Endodermal cell (in vitro differentiated cells): Measurements from ENCODE around the gene NOD2. TPM values are rescaled to one million over a fixed set of nuclear protein-coding genes. Genes with fewer than 3 reads are reported as not detected.

Experiments used
- DNase-seq: peaks from one replicate; pipeline ENCODE4 v3.0.0-alpha.2; 2017
- H3K27ac ChIP-seq: 2 replicates; pipeline ENCODE4 v1.5.1; 2013; ENCODE audit warnings: mild to moderate bottlenecking, low read depth, low read length, moderate library complexity
- H3K27me3 ChIP-seq: 2 replicates; pipeline ENCODE4 v1.6.1; 2013; ENCODE audit warnings: mild to moderate bottlenecking, low read length, moderate library complexity; ENCODE audit not compliant: insufficient read depth, control insufficient read depth, poor library complexity, severe bottlenecking
- H3K36me3 ChIP-seq: 2 replicates; pipeline ENCODE4 v1.7.0; 2013; ENCODE audit warnings: mild to moderate bottlenecking, low read length, moderate library complexity; ENCODE audit not compliant: control insufficient read depth, insufficient read depth
- H3K4me1 ChIP-seq: one replicate; pipeline ENCODE4 v1.7.0; 2013; ENCODE audit warnings: low read length; ENCODE audit not compliant: control insufficient read depth, insufficient read depth
- H3K4me3 ChIP-seq: 2 replicates; pipeline ENCODE4 v1.5.1; 2013; ENCODE audit warnings: mild to moderate bottlenecking, low read length, moderate library complexity
- H3K9ac ChIP-seq: 2 replicates; pipeline ENCODE4 v1.6.1; 2013; ENCODE audit warnings: mild to moderate bottlenecking, low read length, moderate library complexity; ENCODE audit not compliant: poor library complexity, severe bottlenecking; ENCODE audit errors: extremely low read depth
- H3K9me3 ChIP-seq: 2 replicates; pipeline ENCODE4 v1.6.1; 2013; ENCODE audit warnings: mild to moderate bottlenecking, low read length, moderate library complexity; ENCODE audit not compliant: control insufficient read depth
- H3K27ac Mint-ChIP-seq: 2 replicates; pipeline ENCODE4 v1.8.0; 2020; ENCODE audit warnings: mixed read lengths
- H3K27me3 Mint-ChIP-seq: 2 replicates; pipeline ENCODE4 v1.8.0; 2021; ENCODE audit warnings: mild to moderate bottlenecking, mixed read lengths; ENCODE audit not compliant: insufficient read depth
- H3K36me3 Mint-ChIP-seq: 2 replicates; pipeline ENCODE4 v1.8.0; 2020; ENCODE audit warnings: low read depth, mixed read lengths
- H3K4me1 Mint-ChIP-seq: 2 replicates; pipeline ENCODE4 v1.8.0; 2020; ENCODE audit warnings: mixed read lengths
- H3K4me3 Mint-ChIP-seq: 2 replicates; pipeline ENCODE4 v1.8.0; 2020; ENCODE audit warnings: mild to moderate bottlenecking, moderate library complexity, mixed read lengths
- H3K9me3 Mint-ChIP-seq: 2 replicates; pipeline ENCODE4 v1.8.0; 2020; ENCODE audit warnings: mild to moderate bottlenecking, mixed read lengths
- WGBS, 2 experiments: methylation state at CpG; one replicate each; pipeline versions ENCODE4 v1.1.5 to v1.1.7; 2013; ENCODE audit warnings: missing lambda C conversion rate in 2 of 2, mixed read lengths in 1 of 2; ENCODE audit not compliant: insufficient coverage in 1 of 2, insufficient read length in 1 of 2; 5-methylcytosine and 5-hydroxymethylcytosine counted together
- total RNA-seq, 2 donors: library from RNA; stranded (reverse); fragmentation: NEBNext Ultra II Directional in 1 of 2; extraction: Animal tissue kit (Norgen Biotek cat#: 25700) in 1 of 2; gene quantifications; 2 replicates in 1 of 2; 3 replicates in 1 of 2; pipeline ENCODE4 v1.2.1, GENCODE V29; 2021
- TF ChIP-seq, protein P1 (sequence below): fragments of 200-600 bp; sonication (generic); conservative IDR thresholded peaks from 2 replicates; pipeline ENCODE4 v1.5.0; 2021; ENCODE audit warnings: antibody characterized with exemption, mild to moderate bottlenecking

Gene NOD2
- total RNA-seq, 2 donors from 2014 or later, result 0.33 to 0.42 TPM

- Histone ChIP-seq H3K27ac (no peak overlapping the region), H3K4me1 (no peaks in the 10 kb centered on the region), H3K9ac (no peak overlapping the region), H3K4me3 (no peak overlapping the region), H3K27me3 (peaks cover 16% of the 10 kb centered on the region), H3K9me3 (no peaks in the 10 kb centered on the region), H3K36me3 (no peaks in the 10 kb centered on the region)
- H3K36me3 Mint-ChIP-seq, result no peaks in the 10 kb centered on the region
- peaks cover 9% of the 10 kb centered on the region for H3K27me3 Mint-ChIP-seq
- H3K9me3 Mint-ChIP-seq, result no peaks in the 10 kb centered on the region
- H3K27ac Mint-ChIP-seq, result no peak overlapping the region
- WGBS, 2 experiments, result 75 to 77% methylated on average over 4 to 11 of the region's 12 CpGs
- peak; percentile 45 for DNase-seq
- no peak overlapping the region for H3K4me3 Mint-ChIP-seq
- TF ChIP-seq, protein P1, sequence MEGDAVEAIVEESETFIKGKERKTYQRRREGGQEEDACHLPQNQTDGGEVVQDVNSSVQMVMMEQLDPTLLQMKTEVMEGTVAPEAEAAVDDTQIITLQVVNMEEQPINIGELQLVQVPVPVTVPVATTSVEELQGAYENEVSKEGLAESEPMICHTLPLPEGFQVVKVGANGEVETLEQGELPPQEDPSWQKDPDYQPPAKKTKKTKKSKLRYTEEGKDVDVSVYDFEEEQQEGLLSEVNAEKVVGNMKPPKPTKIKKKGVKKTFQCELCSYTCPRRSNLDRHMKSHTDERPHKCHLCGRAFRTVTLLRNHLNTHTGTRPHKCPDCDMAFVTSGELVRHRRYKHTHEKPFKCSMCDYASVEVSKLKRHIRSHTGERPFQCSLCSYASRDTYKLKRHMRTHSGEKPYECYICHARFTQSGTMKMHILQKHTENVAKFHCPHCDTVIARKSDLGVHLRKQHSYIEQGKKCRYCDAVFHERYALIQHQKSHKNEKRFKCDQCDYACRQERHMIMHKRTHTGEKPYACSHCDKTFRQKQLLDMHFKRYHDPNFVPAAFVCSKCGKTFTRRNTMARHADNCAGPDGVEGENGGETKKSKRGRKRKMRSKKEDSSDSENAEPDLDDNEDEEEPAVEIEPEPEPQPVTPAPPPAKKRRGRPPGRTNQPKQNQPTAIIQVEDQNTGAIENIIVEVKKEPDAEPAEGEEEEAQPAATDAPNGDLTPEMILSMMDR, result no peak
- H3K4me1 Mint-ChIP-seq, result no peaks in the 10 kb centered on the region
Measured at GRCh38 chr16:50688083-50688482, 5.3 kb upstream of the NOD2 start.

DNA sequence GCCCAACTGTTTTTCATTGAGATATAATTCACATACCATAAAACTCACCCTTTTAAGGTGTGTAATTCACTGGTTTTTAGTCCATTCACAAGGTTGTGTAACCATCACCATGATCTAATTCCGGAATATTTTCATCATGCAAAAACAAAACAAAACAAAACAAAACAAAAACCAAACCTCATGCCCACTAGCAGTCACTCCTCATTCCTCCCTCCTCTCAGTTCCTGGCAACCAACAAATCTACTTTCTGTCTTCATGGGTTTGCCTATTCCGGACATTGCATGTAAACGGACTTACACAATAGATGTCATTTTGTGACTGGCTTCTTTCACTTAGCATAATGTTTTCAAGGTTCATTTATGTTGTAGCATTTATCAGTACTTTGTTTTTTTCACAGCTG is 4.5 kb upstream of the NOD2 start:
- Histone ChIP-seq H3K4me1 (no peaks in the 10 kb centered on the region), H3K36me3 (no peaks in the 10 kb centered on the region), H3K9me3 (no peaks in the 10 kb centered on the region), H3K27ac (no peak overlapping the region), H3K27me3 (peaks cover 21% of the 10 kb centered on the region), H3K9ac (no peak overlapping the region), H3K4me3 (no peak overlapping the region)
- no peak for DNase-seq
- H3K9me3 Mint-ChIP-seq, result no peaks in the 10 kb centered on the region
- WGBS, 2 experiments, result 86 to 100% methylated on average over 2 to 3 of the region's 3 CpGs
- H3K4me1 Mint-ChIP-seq, result no peaks in the 10 kb centered on the region
- TF ChIP-seq, protein P1, result no peak
- no peaks in the 10 kb centered on the region for H3K36me3 Mint-ChIP-seq
- H3K4me3 Mint-ChIP-seq, result no peak overlapping the region
- peaks cover 13% of the 10 kb centered on the region for H3K27me3 Mint-ChIP-seq
- H3K27ac Mint-ChIP-seq, result no peak overlapping the region

- TF ChIP-seq, protein P1, result no peak
- Mint-ChIP-seq H3K4me3 (no peak overlapping the region), H3K9me3 (no peaks in the 10 kb centered on the region), H3K36me3 (no peaks in the 10 kb centered on the region), H3K27me3 (peaks cover 26% of the 10 kb centered on the region), H3K4me1 (no peaks in the 10 kb centered on the region), H3K27ac (no peak overlapping the region)
- DNase-seq, result no peak
- Histone ChIP-seq H3K4me1 (no peaks in the 10 kb centered on the region), H3K4me3 (no peak overlapping the region), H3K9ac (no peak overlapping the region), H3K36me3 (no peaks in the 10 kb centered on the region), H3K27ac (no peak overlapping the region), H3K9me3 (no peaks in the 10 kb centered on the region), H3K27me3 (peaks cover 35% of the 10 kb centered on the region)
- 93 to 100% methylated on average over 2 of the region's 2 CpGs for WGBS, 2 experiments
Measured at GRCh38 chr16:50690177-50690576, 3.2 kb upstream of the NOD2 start.
